AG04449 (cell line): ENCODE data around the gene NEK11.
"Not testable (repeated sequence)": the region's sequence is repeated elsewhere in the genome, so short reads cannot be mapped to it uniquely, and the experiment has no call there.

Experiments used
- CTCF ChIA-PET: fragments of 350-600 bp; formaldehyde crosslinking; extraction: SDS; loops from one replicate; lab custom pipeline; 2021; ENCODE audit warnings: antibody characterized with exemption; lab: Yijun Ruan, JAX
- POLR2A ChIA-PET: fragments of 400-600, 350-600 bp; formaldehyde crosslinking; extraction: SDS; loops from one replicate; lab custom pipeline; 2020; ENCODE audit warnings: antibody characterized with exemption, inconsistent platforms; lab: Yijun Ruan, JAX
- DNase-seq: peaks from one replicate; pipeline ENCODE4 v3.0.0-alpha.2; 2010; ENCODE audit warnings: low read depth, low spot score
- H3K4me3 ChIP-seq: 2 replicates; pipeline ENCODE4 v1.5.1; 2011; ENCODE audit warnings: low read depth, mild to moderate bottlenecking, control low read depth, low read length
- CTCF ChIP-seq: IDR thresholded peaks from one replicate; pipeline ENCODE4 v1.5.1; 2011; ENCODE audit warnings: mild to moderate bottlenecking, moderate library complexity, low read length, control low read depth, inconsistent platforms; ENCODE audit not compliant: insufficient read depth; ENCODE audit errors: missing control alignments

The NEK11 gene

GRCh38 chr3:131031660-131032059 lies 5.0 kb downstream of the NEK11 start:
- no peak for DNase-seq
- CTCF ChIA-PET = interaction anchor here (0.8 to 1.9 kb wide), 3 partner anchors 139 to 518 kb away, joined by 3 to 6 read pairs (median 3); no protein-coding TSS in a partner anchor
- H3K4me3 ChIP-seq = no peak overlapping the region
- TF ChIP-seq CTCF = no peak
- POLR2A ChIA-PET = no interaction called here

- no peak for DNase-seq
- POLR2A ChIA-PET = no interaction called here
- CTCF ChIA-PET = interaction anchor here (0.7 to 2.3 kb wide), 19 partner anchors 14 to 1403 kb away, joined by 3 to 10 read pairs (median 5); partner anchors contain the start of genes CPNE4 and NUDT16
Measured at GRCh38 chr3:131033480-131034080, 6.9 kb downstream of the NEK11 start.

GRCh38 chr3:131036200-131036816 lies 9.6 kb downstream of the NEK11 start:
- CTCF ChIA-PET = interaction anchor here (0.9 to 1.6 kb wide), 4 partner anchors 17 to 994 kb away, joined by 3 to 6 read pairs (median 4); no protein-coding TSS in a partner anchor
- DNase-seq = peak; percentile 19
- TF ChIP-seq CTCF = no peak
- H3K4me3 ChIP-seq = no peak overlapping the region
- POLR2A ChIA-PET = interaction anchor here (1.4 kb wide), 1 partner anchor 345 kb away, joined by 4 read pairs; the partner anchor contains the start of gene NUDT16

More at GRCh38 chr3:131033480-131034080, 6.9 kb downstream of the NEK11 start:
- TF ChIP-seq CTCF = peak; percentile 40
- no peak overlapping the region for H3K4me3 ChIP-seq

- CTCF ChIA-PET = interaction anchor here (0.9 to 1.6 kb wide), 5 partner anchors 10 to 993 kb away, joined by 3 to 6 read pairs (median 5); partner anchors contain the start of genes ASTE1 and NEK11
- no peak overlapping the region for H3K4me3 ChIP-seq
- POLR2A ChIA-PET = no interaction called here
- TF ChIP-seq CTCF = no peak
- no peak for DNase-seq
Measured at GRCh38 chr3:131036986-131037385, 10.3 kb downstream of the NEK11 start.

- CTCF ChIA-PET = no interaction called here
- POLR2A ChIA-PET = no interaction called here
- no peak for TF ChIP-seq CTCF
- no peak for DNase-seq
- H3K4me3 ChIP-seq = no peak overlapping the region
Measured at GRCh38 chr3:131038326-131038725, 11.6 kb downstream of the NEK11 start.

GRCh38 chr3:131042271-131042985 lies 15.8 kb downstream of the NEK11 start:
- H3K4me3 ChIP-seq, DNase-seq, POLR2A ChIA-PET: not testable (repeated sequence)
- CTCF ChIA-PET = interaction anchor here (0.9 to 1.5 kb wide), 2 partner anchors 10 to 12 kb away, joined by 3 to 5 read pairs; no protein-coding TSS in a partner anchor
